Skeletal muscle tissue (tissue), 4 donors: ENCODE data around the gene RALY. TPM values are rescaled to one million over a fixed set of nuclear protein-coding genes. Genes with fewer than 3 reads are reported as not detected.

Experiments
- H3K27ac ChIP-seq: one replicate; pipeline ENCODE4 v1.7.0; 2013; ENCODE audit warnings: mild to moderate bottlenecking, low read depth, low read length, inconsistent platforms
- H3K27me3 ChIP-seq, 3 donors: one replicate each; pipeline ENCODE4 v1.7.0; 2013; ENCODE audit warnings: low read length in 3 of 3; ENCODE audit not compliant: control insufficient read depth in 3 of 3, insufficient read depth in 3 of 3
- H3K36me3 ChIP-seq, 3 donors: one replicate each; pipeline ENCODE4 v1.7.0; 2013; ENCODE audit warnings: low read length in 3 of 3; ENCODE audit not compliant: control insufficient read depth in 3 of 3, insufficient read depth in 3 of 3
- H3K4me1 ChIP-seq, 3 donors: one replicate each; pipeline ENCODE4 v1.7.0; 2013; ENCODE audit warnings: low read length in 3 of 3, mild to moderate bottlenecking in 3 of 3; ENCODE audit not compliant: control insufficient read depth in 3 of 3, insufficient read depth in 3 of 3
- H3K4me3 ChIP-seq, 3 donors: one replicate each; pipeline ENCODE4 v1.7.0; 2013; ENCODE audit warnings: low read length in 3 of 3
- H3K9ac ChIP-seq, 3 donors: one replicate each; pipeline ENCODE4 v1.7.0; 2013; ENCODE audit warnings: low read length in 3 of 3, mild to moderate bottlenecking in 3 of 3, moderate library complexity in 2 of 3, low read depth in 1 of 3
- H3K9me3 ChIP-seq, 3 donors: one replicate each; pipeline ENCODE4 v1.7.0; 2013; ENCODE audit warnings: low read length in 3 of 3; ENCODE audit not compliant: control insufficient read depth in 3 of 3
- total RNA-seq: library from RNA; depleted of rRNA; stranded (reverse); fragments of >200 nt; gene quantifications from one replicate; pipeline ENCODE4 v1.2.3, GENCODE V29; 2014
- donor health status: Osteomylitis.

The RALY gene
- total RNA-seq, 1 donor from 2014 or later = 52.2 TPM

- Histone ChIP-seq H3K4me1 (peaks cover 17 to 28% (median 27%) of the 10 kb centered on the region in 3 donors), H3K27ac (peak overlapping the region; percentile 81), H3K36me3 (peaks cover 35 to 42% (median 41%) of the 10 kb centered on the region in 3 donors), H3K9ac (no peak overlapping the region), H3K27me3 (no peaks in the 10 kb centered on the region), H3K9me3 (no peaks in the 10 kb centered on the region), H3K4me3 (no peak overlapping the region)
These were observed 89.4 kb downstream of the RALY start for GRCh38 chr20:34083137-34083536.

GRCh38 chr20:34083781-34084180 is 90.1 kb downstream of the RALY start:
- H3K27me3 ChIP-seq = no peaks in the 10 kb centered on the region
- H3K9ac ChIP-seq = no peak overlapping the region
- peaks cover 35 to 43% (median 41%) of the 10 kb centered on the region in 3 donors for H3K36me3 ChIP-seq
- H3K4me3 ChIP-seq = no peak overlapping the region
- H3K9me3 ChIP-seq = no peaks in the 10 kb centered on the region
- peak overlapping the region; percentile 43 for H3K27ac ChIP-seq
- peaks cover 17 to 28% (median 27%) of the 10 kb centered on the region in 3 donors for H3K4me1 ChIP-seq

- no peaks in the 10 kb centered on the region for H3K27me3 ChIP-seq
- H3K4me1 ChIP-seq = peaks cover 17 to 28% (median 27%) of the 10 kb centered on the region in 3 donors
- H3K36me3 ChIP-seq = peaks cover 33 to 42% (median 36%) of the 10 kb centered on the region in 3 donors
- no peak overlapping the region for H3K9ac ChIP-seq
- no peak overlapping the region for H3K4me3 ChIP-seq
- H3K27ac ChIP-seq = peak overlapping the region; percentile 43
- no peaks in the 10 kb centered on the region for H3K9me3 ChIP-seq
These were observed 90.7 kb downstream of the RALY start for GRCh38 chr20:34084227-34084923.

- no peaks in the 10 kb centered on the region for H3K27me3 ChIP-seq
- H3K36me3 ChIP-seq = peaks cover 31 to 39% (median 36%) of the 10 kb centered on the region in 3 donors
- H3K9me3 ChIP-seq = no peaks in the 10 kb centered on the region
- no peak overlapping the region for H3K4me3 ChIP-seq
- H3K4me1 ChIP-seq = peaks cover 17 to 34% (median 28%) of the 10 kb centered on the region in 3 donors
- no peak overlapping the region for H3K27ac ChIP-seq
- no peak overlapping the region for H3K9ac ChIP-seq
These were observed 91.9 kb downstream of the RALY start for GRCh38 chr20:34085544-34086040.

GRCh38 chr20:34088305-34089174 is 94.8 kb downstream of the RALY start:
- H3K27ac ChIP-seq = no peak overlapping the region
- H3K4me1 ChIP-seq = peaks cover 2 to 18% (median 11%) of the 10 kb centered on the region in 3 donors
- H3K27me3 ChIP-seq = no peaks in the 10 kb centered on the region
- H3K9ac ChIP-seq = no peak overlapping the region
- no peak overlapping the region for H3K4me3 ChIP-seq
- H3K9me3 ChIP-seq = no peaks in the 10 kb centered on the region
- H3K36me3 ChIP-seq = peaks cover 37 to 41% (median 38%) of the 10 kb centered on the region in 3 donors

GRCh38 chr20:34089175-34089479 is 95.4 kb downstream of the RALY start:
- no peak overlapping the region for H3K9ac ChIP-seq
- H3K9me3 ChIP-seq = no peaks in the 10 kb centered on the region
- H3K4me3 ChIP-seq = no peak overlapping the region
- peaks cover 37 to 47% (median 43%) of the 10 kb centered on the region in 3 donors for H3K36me3 ChIP-seq
- H3K27ac ChIP-seq = no peak overlapping the region
- peaks cover 0 to 14% (median 5%) of the 10 kb centered on the region in 3 donors for H3K4me1 ChIP-seq
- no peaks in the 10 kb centered on the region for H3K27me3 ChIP-seq

- H3K27me3 ChIP-seq = no peaks in the 10 kb centered on the region
- no peak overlapping the region for H3K4me3 ChIP-seq
- H3K27ac ChIP-seq = no peak overlapping the region
- H3K9ac ChIP-seq = no peak overlapping the region
- peaks cover 0 to 7% (median 0%) of the 10 kb centered on the region in 3 donors for H3K4me1 ChIP-seq
- no peaks in the 10 kb centered on the region for H3K9me3 ChIP-seq
- H3K36me3 ChIP-seq = peaks cover 37 to 50% (median 46%) of the 10 kb centered on the region in 3 donors
These were observed 96.1 kb downstream of the RALY start for GRCh38 chr20:34089655-34090345.

GRCh38 chr20:34090645-34091044 is 96.9 kb downstream of the RALY start:
- Histone ChIP-seq H3K9me3 (no peaks in the 10 kb centered on the region), H3K27ac (no peak overlapping the region), H3K9ac (no peak overlapping the region), H3K4me3 (no peak overlapping the region), H3K27me3 (no peaks in the 10 kb centered on the region), H3K36me3 (peaks cover 40 to 57% (median 51%) of the 10 kb centered on the region in 3 donors), H3K4me1 (peaks cover 0 to 7% (median 0%) of the 10 kb centered on the region in 3 donors)

GRCh38 chr20:34091637-34092200 is 98.0 kb downstream of the RALY start:
- Histone ChIP-seq H3K9me3 (no peaks in the 10 kb centered on the region), H3K27me3 (no peaks in the 10 kb centered on the region), H3K4me3 (no peak overlapping the region), H3K4me1 (peaks cover 0 to 7% (median 0%) of the 10 kb centered on the region in 3 donors), H3K36me3 (peaks cover 48 to 61% (median 57%) of the 10 kb centered on the region in 3 donors), H3K9ac (no peak overlapping the region), H3K27ac (no peak overlapping the region)
